Fibroblast of lung (primary cell): Measurements from ENCODE around the gene C3orf20. TPM values are rescaled to one million over a fixed set of nuclear protein-coding genes. Genes with fewer than 3 reads are reported as not detected.
"Not testable (repeated sequence)": the region's sequence is repeated elsewhere in the genome, so short reads cannot be mapped to it uniquely, and the experiment has no call there.

Source experiments
- DNase-seq, 2 donors: peaks; one replicate each; pipeline versions ENCODE4 v3.0.0 to v3.0.0-alpha.2; 2010; ENCODE audit warnings: low read depth in 2 of 2
- H2AFZ ChIP-seq: 2 replicates; pipeline ENCODE4 v1.5.1; 2012; ENCODE audit warnings: low read length, control low read depth, inconsistent platforms
- H3K27ac ChIP-seq: 2 replicates; pipeline ENCODE4 v1.5.1; 2011; ENCODE audit warnings: low read length, control low read depth; ENCODE audit not compliant: insufficient read depth
- H3K27me3 ChIP-seq: 2 replicates; pipeline ENCODE4 v1.5.1; 2011; ENCODE audit warnings: mild to moderate bottlenecking, low read length; ENCODE audit not compliant: control insufficient read depth, insufficient read depth
- H3K36me3 ChIP-seq: 2 replicates; pipeline ENCODE4 v1.5.1; 2011; ENCODE audit warnings: low read length; ENCODE audit not compliant: control insufficient read depth, insufficient read depth
- H3K4me1 ChIP-seq: 2 replicates; pipeline ENCODE4 v1.5.1; 2011; ENCODE audit warnings: low read length; ENCODE audit not compliant: control insufficient read depth, insufficient read depth; ENCODE audit errors: extremely low read depth
- H3K4me2 ChIP-seq: 2 replicates; pipeline ENCODE4 v1.5.1; 2011; ENCODE audit warnings: low read length, control low read depth; ENCODE audit not compliant: insufficient read depth; ENCODE audit errors: extremely low read depth
- H3K4me3 ChIP-seq, 4 experiments: fragments of 200-600 bp in 1 of 4; sonication (generic) in 1 of 4; replicated peaks in 1 of 4; 2 replicates each; pipeline ENCODE4 v1.5.1; 2011 to 2016; ENCODE audit warnings: low read length in 4 of 4, low read depth in 3 of 4, mild to moderate bottlenecking in 3 of 4, control low read depth in 2 of 4, inconsistent platforms in 1 of 4, mixed read lengths in 1 of 4; ENCODE audit not compliant: insufficient read depth in 1 of 4; ENCODE audit errors: control extremely low read depth in 1 of 4
- H3K79me2 ChIP-seq: 2 replicates; pipeline ENCODE4 v1.5.1; 2012; ENCODE audit warnings: mild to moderate bottlenecking, low read length, inconsistent platforms; ENCODE audit not compliant: control insufficient read depth, insufficient read depth
- H3K9ac ChIP-seq: 2 replicates; pipeline ENCODE4 v1.5.1; 2011; ENCODE audit warnings: mild to moderate bottlenecking, low read length, control low read depth; ENCODE audit not compliant: insufficient read depth
- H3K9me3 ChIP-seq: 2 replicates; pipeline ENCODE4 v1.5.1; 2012; ENCODE audit warnings: low read depth, low read length; ENCODE audit not compliant: control insufficient read depth, insufficient read depth
- H4K20me1 ChIP-seq: 2 replicates; pipeline ENCODE4 v1.5.1; 2011; ENCODE audit warnings: low read length; ENCODE audit not compliant: control insufficient read depth, insufficient read depth; ENCODE audit errors: extremely low read depth
- EZH2 ChIP-seq: IDR thresholded peaks from 2 replicates; pipeline ENCODE4 v1.5.1; 2012; ENCODE audit warnings: low read length, control low read depth, mild to moderate bottlenecking; ENCODE audit errors: missing control alignments
- polyA plus RNA-seq, 2 donors: library from polyadenylated mRNA; depleted of rRNA in 1 of 2; stranded (reverse) in 1 of 2; unstranded in 1 of 2; fragments of >200 nt; gene quantifications; 2 replicates each; pipeline ENCODE4 v1.2.1, GENCODE V29; 2011 to 2012; ENCODE audit warnings: missing spikeins in 1 of 2
- total RNA-seq: library from RNA; depleted of rRNA; stranded (reverse); fragments of >200 nt; gene quantifications from 2 replicates; pipeline ENCODE4 v1.2.1, GENCODE V29; 2014
- TF ChIP-seq, protein P1 (sequence below), 2 donors: IDR thresholded peaks in 1 of 2; conservative IDR thresholded peaks in 1 of 2; 1 replicate in 1 of 2; 2 replicates in 1 of 2; pipeline ENCODE4 v1.5.1; 2011 to 2012; ENCODE audit warnings: low read length in 2 of 2, control low read depth in 1 of 2, inconsistent platforms in 1 of 2, low read depth in 1 of 2, mild to moderate bottlenecking in 1 of 2

Gene C3orf20
- total and polyA plus RNA-seq, 2 donors (not counting 1 experiment from before 2014, with no cell fraction given) = not detected

DNA sequence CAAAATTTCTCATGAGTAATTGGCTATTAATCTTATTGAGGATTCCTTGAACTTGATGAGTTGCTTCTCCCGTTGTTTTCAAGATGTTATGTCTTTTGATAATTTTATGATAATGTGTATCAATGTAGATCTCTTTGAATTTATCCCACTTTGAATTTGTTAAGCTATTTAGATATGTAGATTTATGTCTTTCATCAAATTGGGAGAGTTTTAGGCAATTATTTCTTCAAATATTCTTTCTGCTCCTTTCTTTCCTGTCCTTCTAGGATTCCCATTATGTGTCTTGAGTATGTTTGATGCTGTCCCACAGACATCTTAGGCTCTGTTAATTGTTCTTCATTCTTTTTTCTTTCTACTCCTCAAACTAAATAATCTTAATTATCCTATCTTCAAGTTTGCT lies 75.7 kb downstream of the C3orf20 start:
- Histone ChIP-seq H3K4me3 (no peak overlapping the region), H3K36me3 (no peaks in the 10 kb centered on the region), H3K9me3 (no peaks in the 10 kb centered on the region), H4K20me1 (no peaks in the 10 kb centered on the region), H3K27ac (no peak overlapping the region), H3K4me2 (no peak overlapping the region), H3K9ac (no peak overlapping the region), H3K27me3 (no peaks in the 10 kb centered on the region), H2AFZ (no peak overlapping the region), H3K79me2 (no peaks in the 10 kb centered on the region), H3K4me1 (no peaks in the 10 kb centered on the region)
- DNase-seq = no peak
- no peak for TF ChIP-seq EZH2
- TF ChIP-seq, protein P1, sequence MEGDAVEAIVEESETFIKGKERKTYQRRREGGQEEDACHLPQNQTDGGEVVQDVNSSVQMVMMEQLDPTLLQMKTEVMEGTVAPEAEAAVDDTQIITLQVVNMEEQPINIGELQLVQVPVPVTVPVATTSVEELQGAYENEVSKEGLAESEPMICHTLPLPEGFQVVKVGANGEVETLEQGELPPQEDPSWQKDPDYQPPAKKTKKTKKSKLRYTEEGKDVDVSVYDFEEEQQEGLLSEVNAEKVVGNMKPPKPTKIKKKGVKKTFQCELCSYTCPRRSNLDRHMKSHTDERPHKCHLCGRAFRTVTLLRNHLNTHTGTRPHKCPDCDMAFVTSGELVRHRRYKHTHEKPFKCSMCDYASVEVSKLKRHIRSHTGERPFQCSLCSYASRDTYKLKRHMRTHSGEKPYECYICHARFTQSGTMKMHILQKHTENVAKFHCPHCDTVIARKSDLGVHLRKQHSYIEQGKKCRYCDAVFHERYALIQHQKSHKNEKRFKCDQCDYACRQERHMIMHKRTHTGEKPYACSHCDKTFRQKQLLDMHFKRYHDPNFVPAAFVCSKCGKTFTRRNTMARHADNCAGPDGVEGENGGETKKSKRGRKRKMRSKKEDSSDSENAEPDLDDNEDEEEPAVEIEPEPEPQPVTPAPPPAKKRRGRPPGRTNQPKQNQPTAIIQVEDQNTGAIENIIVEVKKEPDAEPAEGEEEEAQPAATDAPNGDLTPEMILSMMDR (conservative IDR thresholded peaks at IDR 0.05 in 1 of 2, IDR thresholded peaks at IDR 0.05 in 1 of 2; ENCODE audit: low read depth in 1 of 2, low read length in 2 of 2) = no peak

DNA sequence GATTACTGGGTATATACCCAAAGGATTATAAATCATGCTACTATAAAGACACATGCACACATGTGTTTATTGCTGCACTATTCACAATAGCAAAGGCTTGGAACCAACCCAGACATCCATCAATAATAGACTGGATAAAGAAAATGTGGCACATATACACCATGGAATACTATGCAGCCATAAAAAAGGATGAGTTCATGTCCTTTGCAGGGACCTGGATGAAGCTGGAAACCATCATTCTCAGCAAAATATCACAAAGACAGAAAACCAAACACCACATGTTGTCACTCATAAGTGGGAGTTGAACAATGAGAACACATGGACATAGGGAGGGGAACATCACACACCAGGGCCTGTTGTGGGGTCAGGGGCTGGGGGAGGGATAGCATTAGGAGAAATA lies 78.0 kb downstream of the C3orf20 start:
- not testable (repeated sequence) for H3K9ac ChIP-seq, H2AFZ ChIP-seq, H3K4me1 ChIP-seq, H4K20me1 ChIP-seq, H3K36me3 ChIP-seq, H3K4me2 ChIP-seq, H3K9me3 ChIP-seq, DNase-seq, H3K79me2 ChIP-seq, H3K27me3 ChIP-seq, H3K4me3 ChIP-seq, H3K27ac ChIP-seq

DNA sequence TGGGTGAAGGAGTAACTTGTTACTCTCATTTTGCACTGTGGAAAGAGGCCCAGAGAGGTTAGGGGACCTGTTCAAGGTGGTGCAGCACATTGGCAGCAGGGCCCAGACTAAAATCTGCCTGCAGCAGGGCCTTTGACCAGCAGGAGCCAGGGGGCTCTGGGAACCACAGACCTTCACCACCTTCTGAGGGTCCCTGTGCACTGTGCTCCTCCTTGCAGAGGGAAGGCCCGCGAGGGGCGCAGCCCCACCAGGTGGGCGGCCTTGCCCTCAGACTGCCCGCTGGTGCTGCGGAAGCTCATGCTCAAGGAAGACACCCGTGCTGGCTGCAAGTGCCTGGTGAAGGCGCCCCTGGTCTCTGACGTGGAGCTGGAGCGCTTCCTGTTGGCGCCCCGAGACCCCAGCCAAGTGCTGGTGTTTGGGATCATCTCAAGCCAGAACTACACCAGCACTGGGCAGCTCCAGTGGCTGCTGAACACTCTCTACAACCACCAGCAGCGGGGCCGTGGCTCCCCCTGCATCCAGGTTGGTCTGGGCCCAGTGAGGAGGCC lies 82.3 kb downstream of the C3orf20 start:
- no peak overlapping the region for H2AFZ ChIP-seq
- no peak overlapping the region for H3K27ac ChIP-seq
- no peak overlapping the region for H3K4me2 ChIP-seq
- no peaks in the 10 kb centered on the region for H3K4me1 ChIP-seq
- H3K9ac ChIP-seq = no peak overlapping the region
- H3K9me3 ChIP-seq = no peaks in the 10 kb centered on the region
- no peaks in the 10 kb centered on the region for H3K79me2 ChIP-seq
- TF ChIP-seq, protein P1 (conservative IDR thresholded peaks at IDR 0.05 in 1 of 2, IDR thresholded peaks at IDR 0.05 in 1 of 2; ENCODE audit: low read depth in 1 of 2, low read length in 2 of 2) = no peak
- TF ChIP-seq EZH2 = no peak
- H3K27me3 ChIP-seq = no peaks in the 10 kb centered on the region
- no peaks in the 10 kb centered on the region for H4K20me1 ChIP-seq
- H3K4me3 ChIP-seq = no peak overlapping the region
- H3K36me3 ChIP-seq = no peaks in the 10 kb centered on the region
- no peak for DNase-seq
